Ecto neural progenitor cell (in vitro differentiated cells): ENCODE measurements around the gene MAP2K6.

Experiments used
- DNase-seq: peaks from one replicate; pipeline ENCODE4 v3.0.0-alpha.2; 2018; ENCODE audit warnings: low spot score

Gene MAP2K6

DNA sequence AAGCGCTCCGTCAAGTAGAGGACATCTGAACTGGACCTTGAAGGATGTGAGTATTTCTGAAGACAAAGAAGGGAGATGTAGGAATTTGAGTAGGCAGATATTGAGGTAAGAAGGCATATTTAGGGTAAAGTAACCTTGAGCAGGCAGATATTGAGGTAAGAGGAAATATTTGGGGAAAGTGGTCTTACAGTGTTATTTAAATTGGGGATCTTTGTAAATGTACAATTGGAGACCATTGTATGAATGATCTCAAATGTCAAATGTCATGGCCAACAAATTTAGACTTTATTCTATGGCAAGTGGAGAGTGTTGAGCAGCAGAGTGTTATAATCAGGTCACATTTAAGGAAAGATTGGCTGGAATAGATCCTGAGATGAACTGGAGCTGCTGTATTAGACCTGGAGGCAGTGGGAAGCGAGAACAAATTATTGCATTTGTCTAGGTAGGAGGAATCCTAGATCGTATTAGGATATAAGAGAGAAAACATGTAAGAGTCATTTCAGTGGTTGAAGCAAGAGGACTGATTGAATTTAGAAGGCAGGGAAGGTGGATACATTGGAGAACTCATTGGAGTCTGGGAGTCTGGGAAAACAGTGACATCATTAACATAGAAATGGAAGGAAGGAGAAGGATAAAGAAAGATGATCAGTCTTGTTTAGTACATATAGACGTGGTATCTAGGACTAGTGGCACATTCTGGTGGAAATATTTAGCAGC lies 165.6 kb downstream of the MAP2K6 start:
- DNase-seq = no peak

DNA sequence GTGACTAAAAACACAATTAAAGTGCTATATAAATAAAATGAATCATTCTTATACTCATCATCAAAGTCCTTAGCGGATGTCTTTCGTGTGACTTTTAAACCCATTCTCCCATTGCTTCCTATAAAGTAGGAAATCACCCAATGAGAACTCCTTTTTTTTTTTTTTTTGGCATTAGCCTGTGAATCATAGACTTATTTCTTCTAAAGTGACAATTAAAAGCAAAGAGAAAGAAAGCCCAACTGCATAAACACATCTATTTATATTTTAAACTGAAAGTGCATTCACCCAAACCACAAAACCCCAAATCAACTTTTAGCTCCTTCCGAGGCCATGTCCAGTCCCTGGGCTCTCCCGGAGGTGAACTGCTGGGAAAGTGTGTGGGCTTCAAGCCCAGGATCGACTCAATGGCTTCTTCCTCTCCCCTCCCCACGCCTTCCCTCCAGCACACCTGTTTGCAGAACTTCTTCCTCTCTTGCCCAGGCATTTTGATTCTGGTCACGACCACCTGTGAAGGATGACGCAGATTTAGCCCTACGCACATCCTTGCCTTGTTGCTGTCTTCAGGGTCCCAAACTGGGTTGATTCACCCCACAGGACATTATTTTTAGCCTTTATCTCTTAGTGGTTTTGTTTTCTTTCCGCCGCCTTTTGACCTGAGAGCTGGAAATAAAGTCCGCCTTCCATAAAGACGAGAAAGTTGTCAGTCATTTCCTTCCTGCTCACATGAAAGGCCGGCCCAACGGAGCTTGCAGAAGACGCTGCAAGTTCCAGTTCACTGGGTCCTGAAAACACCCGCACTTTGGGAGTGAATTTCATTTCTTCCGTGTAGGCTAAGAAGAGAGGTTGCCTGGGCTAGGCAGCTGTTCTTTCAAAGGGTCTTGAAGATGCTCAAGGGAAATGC lies 166.8 kb downstream of the MAP2K6 start:
- no peak for DNase-seq

DNA sequence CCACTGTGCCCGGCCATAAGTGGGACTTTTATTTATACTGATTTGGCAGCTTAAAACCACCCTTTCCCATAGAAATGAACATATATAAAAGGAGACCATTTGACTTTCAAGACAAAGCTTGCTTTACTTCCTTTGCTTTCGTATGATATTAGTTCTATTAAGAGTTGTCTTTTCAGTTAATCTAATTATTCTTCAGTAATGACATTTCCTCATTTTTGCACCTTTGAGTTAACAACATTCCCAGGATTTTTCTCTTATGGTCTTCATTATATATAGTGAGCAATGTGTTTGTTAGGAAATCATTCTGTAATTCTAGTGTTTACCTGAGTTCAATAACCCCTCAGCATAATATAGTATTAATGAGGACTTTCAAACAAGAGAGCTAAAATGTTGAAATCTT lies 173.8 kb downstream of the MAP2K6 start:
- DNase-seq = no peak

DNA sequence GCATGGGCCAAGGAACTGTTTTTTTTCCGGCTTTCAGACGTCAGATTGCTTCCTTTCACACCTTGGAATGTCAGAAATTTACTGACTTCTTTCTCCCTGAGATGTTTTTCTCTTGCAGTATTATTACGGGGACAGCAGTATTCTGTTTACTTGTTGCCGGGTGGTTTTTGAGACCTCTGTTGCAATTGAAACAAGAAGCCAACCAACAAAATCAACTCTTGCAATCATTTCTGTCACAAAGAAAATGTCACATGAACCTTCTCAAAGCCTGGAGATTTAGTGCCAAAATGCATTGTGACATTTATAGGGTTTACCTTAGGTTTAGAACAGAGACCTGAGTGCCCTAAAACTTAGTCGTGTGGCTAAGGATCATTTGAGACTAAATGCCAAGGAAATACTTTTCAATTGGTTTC lies 174.3 kb downstream of the MAP2K6 start:
- no peak for DNase-seq

DNA sequence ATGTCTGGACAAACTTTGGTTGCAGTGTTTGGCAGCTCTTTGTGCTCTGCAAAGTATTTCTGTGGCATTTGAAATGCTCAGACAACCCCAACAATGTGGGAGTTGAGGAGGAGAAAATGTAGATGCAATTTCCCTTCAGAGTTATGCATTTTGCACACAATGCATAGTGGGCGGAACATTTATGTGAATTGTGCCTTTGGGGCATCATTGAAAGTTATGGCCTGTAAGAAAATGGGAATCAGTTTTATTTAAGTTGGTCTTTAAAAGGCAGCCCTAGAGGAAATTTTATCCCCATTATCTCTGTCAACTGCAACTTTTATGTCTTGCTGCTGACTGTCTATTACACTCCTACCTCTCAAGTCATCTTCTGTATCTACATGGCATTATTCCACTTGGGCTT lies 176.2 kb downstream of the MAP2K6 start:
- DNase-seq = no peak

DNA sequence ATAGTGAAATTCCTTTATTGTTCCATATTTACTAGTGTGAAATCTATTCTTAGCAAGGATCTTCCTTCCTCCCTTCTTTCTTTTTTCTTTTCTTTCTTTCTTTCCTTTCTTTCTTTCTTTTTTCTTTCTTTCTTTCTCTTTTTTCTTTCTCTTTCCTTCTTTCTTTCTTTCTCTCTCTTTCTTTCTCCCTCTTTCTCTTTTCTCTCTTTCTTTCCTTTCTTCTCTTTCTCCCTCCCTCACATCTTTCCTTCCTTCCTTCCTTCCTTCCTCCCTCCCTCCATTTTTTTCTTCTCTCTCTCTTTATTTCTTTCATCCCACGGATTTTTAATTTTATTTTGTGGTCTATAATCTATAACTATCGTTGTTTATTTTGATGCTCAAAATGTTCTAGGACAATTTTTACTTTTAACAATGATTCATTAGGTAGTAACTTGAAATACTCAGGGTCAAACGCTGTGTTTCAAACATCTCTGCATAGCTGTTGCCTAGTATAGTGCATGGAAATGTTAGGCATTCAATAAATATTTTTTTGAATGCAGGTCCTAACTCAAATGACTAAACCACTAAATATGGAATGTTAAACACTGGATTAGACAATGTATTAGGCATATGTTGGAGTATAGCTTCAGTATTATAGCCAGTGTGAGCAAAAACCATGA lies 178.3 kb downstream of the MAP2K6 start:
- DNase-seq = no peak

DNA sequence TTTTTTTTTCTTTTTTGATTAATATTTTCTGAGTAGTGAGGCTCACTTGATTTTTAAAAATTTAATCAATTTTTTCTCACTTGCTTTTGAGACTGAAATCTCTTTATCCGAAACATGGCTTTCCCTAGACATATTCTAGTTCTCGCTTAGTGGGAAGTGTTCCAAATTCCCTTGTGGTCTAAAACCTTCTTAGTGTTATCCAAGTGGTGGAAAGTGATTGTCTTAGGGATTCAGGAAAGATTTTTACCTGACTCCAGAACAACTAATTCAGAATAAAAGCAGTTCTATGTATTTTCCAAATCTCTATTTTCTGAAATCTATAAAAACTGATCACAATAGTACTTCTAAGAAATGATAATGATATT lies 178.8 kb downstream of the MAP2K6 start:
- no peak for DNase-seq

DNA sequence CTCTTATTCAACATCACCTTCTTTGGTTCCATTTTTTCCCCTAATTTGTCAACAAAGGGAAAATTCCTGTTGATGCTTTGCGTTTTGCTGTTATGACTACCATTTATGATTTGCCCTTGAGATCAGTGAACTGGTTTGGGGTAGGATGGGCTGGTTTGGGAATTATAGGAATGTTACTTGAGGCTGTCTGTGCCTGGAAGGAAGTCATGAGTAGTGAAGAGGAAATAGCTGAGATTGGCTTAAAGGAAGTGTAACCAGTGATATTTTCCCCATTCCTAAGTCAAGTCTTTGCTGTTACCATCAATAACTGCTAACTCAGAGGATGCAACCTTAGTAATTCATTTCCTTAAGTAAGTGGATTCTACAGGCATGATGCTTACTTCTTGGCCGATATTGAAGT lies 179.2 kb downstream of the MAP2K6 start:
- no peak for DNase-seq

DNA sequence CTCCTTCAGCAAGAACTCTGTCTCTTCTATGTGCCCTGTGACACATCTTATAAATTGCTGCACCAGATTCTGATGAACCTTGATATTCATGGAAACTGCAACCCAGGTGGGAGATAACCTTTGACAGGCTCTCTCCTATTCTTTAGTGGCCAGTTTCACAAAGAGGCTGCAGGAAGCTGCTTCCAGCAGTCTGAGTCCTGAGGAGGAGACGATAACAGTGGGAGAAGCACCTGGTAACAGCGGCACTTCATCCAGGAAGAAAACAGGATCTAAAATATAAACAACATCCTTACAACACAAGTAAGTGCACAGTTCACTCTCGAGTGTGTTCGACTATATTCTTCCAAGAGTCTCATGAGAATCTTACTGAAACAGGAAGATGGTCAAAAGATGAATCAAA lies 180.1 kb downstream of the MAP2K6 start:
- no peak for DNase-seq

DNA sequence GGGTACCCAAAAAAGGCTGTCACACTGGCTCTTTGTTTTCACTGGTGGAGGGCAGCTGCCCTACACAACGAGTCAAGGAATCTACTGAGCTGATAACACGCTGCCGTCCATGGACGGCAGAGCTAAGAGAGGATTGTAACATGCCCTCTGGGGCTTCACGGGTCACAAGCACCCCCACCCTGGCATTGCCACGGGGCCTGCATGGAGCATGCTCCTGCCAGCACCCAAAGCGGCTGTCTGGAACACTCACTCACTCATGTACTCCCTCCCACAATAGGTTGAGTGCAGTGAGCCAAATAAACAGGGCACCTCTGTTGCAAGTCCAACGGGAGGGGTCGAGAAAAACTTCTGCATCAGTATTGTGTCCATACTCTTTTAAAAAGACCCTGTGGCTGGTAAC lies 181.6 kb downstream of the MAP2K6 start:
- DNase-seq = no peak

DNA sequence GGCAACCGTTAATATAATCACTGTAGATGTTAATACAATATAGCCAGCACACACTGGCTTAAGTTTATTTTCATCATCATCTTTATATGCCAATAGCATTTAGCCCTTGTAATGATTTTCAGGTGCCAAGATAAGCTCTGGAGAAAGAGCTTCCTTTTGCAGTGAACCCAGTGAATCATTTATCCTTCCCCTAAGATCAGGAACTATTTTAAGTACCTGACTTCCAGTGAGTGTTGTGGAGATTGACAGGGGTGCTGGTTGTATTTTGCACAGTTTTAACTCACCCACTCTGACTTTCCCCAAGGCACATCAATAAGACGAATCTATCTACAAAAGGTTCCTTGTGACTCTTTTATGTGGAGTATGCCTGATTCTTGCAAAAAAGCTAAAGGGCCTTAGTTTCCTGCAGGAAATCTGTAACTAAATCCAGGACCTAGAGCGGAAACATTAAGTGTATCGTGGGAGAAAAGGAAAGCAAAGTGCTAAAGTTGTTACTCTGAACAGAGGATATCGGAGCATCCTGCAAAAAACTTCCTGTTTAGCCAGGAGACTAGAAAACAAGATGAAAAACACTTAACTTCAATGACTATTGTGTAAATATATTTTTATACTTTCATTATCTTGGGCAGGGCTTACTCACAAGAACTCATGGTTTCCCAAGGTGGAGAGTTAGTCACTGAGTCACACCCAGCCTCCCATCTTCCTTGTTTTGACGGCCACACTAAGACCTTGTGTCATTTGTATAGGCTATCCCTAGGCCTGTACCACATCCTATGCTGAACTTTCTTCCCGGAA lies 183.6 kb downstream of the MAP2K6 start:
- no peak for DNase-seq

DNA sequence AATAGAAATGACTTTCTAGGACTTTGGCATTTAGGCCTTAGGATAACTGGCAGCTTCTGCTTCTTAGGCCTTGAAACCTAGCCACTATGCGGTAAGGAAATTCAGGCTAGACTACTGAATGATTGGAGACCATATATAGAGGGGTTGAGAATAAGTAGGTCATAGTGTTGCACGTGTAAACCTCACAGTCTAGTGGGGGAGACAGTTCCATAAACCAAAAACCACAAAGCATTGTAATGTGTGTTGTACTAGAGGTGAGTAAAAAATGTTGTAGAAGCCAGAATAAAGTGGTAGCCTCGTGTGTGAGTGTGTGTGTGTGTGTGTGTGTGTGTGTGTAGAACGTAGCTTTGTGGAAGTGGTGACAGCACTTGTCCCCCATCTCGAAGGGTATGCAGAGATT lies 188.5 kb downstream of the MAP2K6 start:
- no peak for DNase-seq
